GM18868 (cell line): ENCODE measurements around the gene MARCHF4.
"Not testable (repeated sequence)": the region's sequence is repeated elsewhere in the genome, so short reads cannot be mapped to it uniquely, and the experiment has no call there.

Source experiments
- ATAC-seq: cut with Tn5 transposase; IDR thresholded peaks from one replicate; pipeline ENCODE4 v1.9.1; 2021; ENCODE audit warnings: mild to moderate bottlenecking, moderate library complexity; ENCODE audit not compliant: unreplicated experiment

The MARCHF4 gene

GRCh38 chr2:216392018-216392562 is 19.8 kb upstream of the MARCHF4 start:
- ATAC-seq: no peak

GRCh38 chr2:216391401-216391800 is 19.1 kb upstream of the MARCHF4 start:
- no peak for ATAC-seq

GRCh38 chr2:216389570-216389969 is 17.3 kb upstream of the MARCHF4 start:
- ATAC-seq: no peak

- peak; percentile 97 for ATAC-seq
These were observed 16.0 kb upstream of the MARCHF4 start for GRCh38 chr2:216388046-216388884.

- no peak for ATAC-seq
These were observed 15.0 kb upstream of the MARCHF4 start for GRCh38 chr2:216387262-216387661.

GRCh38 chr2:216385478-216385877 is 13.2 kb upstream of the MARCHF4 start:
- no peak for ATAC-seq

- ATAC-seq: not testable (repeated sequence)
These were observed 12.1 kb upstream of the MARCHF4 start for GRCh38 chr2:216384409-216384808.

- no peak for ATAC-seq
These were observed 7.7 kb upstream of the MARCHF4 start for GRCh38 chr2:216379977-216380376.

- no peak for ATAC-seq
These were observed 3.0 kb upstream of the MARCHF4 start for GRCh38 chr2:216375286-216375685.

- no peak for ATAC-seq
These were observed 1.6 kb upstream of the MARCHF4 start for GRCh38 chr2:216373896-216374295.

GRCh38 chr2:216372761-216373291 is 543 bp upstream of the MARCHF4 start:
- ATAC-seq: no peak

GRCh38 chr2:216370961-216371712 is 1.1 kb downstream of the MARCHF4 start:
- ATAC-seq: no peak

- ATAC-seq: no peak
These were observed 2.5 kb downstream of the MARCHF4 start for GRCh38 chr2:216369821-216370220.

- ATAC-seq: no peak
These were observed 5.4 kb downstream of the MARCHF4 start for GRCh38 chr2:216366777-216367471.

- no peak for ATAC-seq
These were observed 6.8 kb downstream of the MARCHF4 start for GRCh38 chr2:216365518-216365917.

- no peak for ATAC-seq
These were observed 9.1 kb downstream of the MARCHF4 start for GRCh38 chr2:216363221-216363620.

- ATAC-seq: no peak
These were observed 9.6 kb downstream of the MARCHF4 start for GRCh38 chr2:216362730-216363129.

GRCh38 chr2:216355711-216356110 is 16.6 kb downstream of the MARCHF4 start:
- ATAC-seq: no peak

GRCh38 chr2:216354306-216354705 is 18.0 kb downstream of the MARCHF4 start:
- no peak for ATAC-seq

GRCh38 chr2:216352653-216353270 is 19.5 kb downstream of the MARCHF4 start:
- ATAC-seq: no peak
